ENCODE data around the gene TBC1D1. TPM values are rescaled to one million over a fixed set of nuclear protein-coding genes. Genes with fewer than 3 reads are reported as not detected.

Gene TBC1D1
- total RNA-seq, 3 donors from 2014 or later (not counting 1 experiment from before 2014, with no cell fraction given): 59.2 to 78.6 (median 68.5) TPM

DNA sequence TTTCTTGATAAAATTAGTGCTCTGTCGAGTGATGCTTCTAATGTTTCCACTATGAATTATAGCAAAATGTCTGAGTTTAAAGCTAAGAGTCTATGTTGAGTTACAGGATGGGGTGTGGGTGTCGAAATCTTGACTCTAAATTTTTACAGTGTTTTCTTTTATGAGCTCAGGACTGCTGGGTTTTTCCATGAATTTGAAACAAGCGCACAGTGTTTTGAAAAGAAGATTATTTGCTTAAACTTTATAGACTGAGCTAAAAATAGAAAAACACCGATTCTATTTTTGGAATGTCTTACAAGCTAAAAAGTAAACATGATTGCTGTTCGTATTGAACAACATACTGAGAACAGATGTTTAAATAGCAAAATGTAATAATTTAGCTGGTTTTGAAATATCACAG is 76.9 kb downstream of the TBC1D1 start:
- Histone ChIP-seq H3K36me3 (ENCODE audit: control insufficient read depth, insufficient read depth, low read length) (no peaks in the 10 kb centered on the region), H3K4me1 (ENCODE audit: control insufficient read depth, insufficient read depth, low read length) (peaks cover 9% of the 10 kb centered on the region), H3K4me3 (ENCODE audit: low read length) (no peak overlapping the region), H3K27me3 (ENCODE audit: control insufficient read depth, insufficient read depth, low read length) (no peaks in the 10 kb centered on the region), H3K27ac (ENCODE audit: low read length) (no peak overlapping the region), H3K9me3 (ENCODE audit: control insufficient read depth, insufficient read depth, low read length) (no peaks in the 10 kb centered on the region)
- ATAC-seq: no peak
- Mint-ChIP-seq H3K9me3 (no peaks in the 10 kb centered on the region), H3K4me3 (no peak overlapping the region), H3K27ac (no peak overlapping the region), H3K27me3 (ENCODE audit: low read depth in 2 of 2) (no peaks in the 10 kb centered on the region), H3K4me1 (peaks cover 20% of the 10 kb centered on the region in 2 donors), H3K36me3 (no peaks in the 10 kb centered on the region)
- 87% methylated on average over 2 of the region's 5 CpGs for WGBS (ENCODE audit: insufficient coverage)
- intact Hi-C loops (cut with micrococcal nuclease): no loop called here
- TF ChIP-seq, protein P1, sequence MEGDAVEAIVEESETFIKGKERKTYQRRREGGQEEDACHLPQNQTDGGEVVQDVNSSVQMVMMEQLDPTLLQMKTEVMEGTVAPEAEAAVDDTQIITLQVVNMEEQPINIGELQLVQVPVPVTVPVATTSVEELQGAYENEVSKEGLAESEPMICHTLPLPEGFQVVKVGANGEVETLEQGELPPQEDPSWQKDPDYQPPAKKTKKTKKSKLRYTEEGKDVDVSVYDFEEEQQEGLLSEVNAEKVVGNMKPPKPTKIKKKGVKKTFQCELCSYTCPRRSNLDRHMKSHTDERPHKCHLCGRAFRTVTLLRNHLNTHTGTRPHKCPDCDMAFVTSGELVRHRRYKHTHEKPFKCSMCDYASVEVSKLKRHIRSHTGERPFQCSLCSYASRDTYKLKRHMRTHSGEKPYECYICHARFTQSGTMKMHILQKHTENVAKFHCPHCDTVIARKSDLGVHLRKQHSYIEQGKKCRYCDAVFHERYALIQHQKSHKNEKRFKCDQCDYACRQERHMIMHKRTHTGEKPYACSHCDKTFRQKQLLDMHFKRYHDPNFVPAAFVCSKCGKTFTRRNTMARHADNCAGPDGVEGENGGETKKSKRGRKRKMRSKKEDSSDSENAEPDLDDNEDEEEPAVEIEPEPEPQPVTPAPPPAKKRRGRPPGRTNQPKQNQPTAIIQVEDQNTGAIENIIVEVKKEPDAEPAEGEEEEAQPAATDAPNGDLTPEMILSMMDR (IDR thresholded peaks at IDR 0.05): no peak
- no peak for DNase-seq

DNA sequence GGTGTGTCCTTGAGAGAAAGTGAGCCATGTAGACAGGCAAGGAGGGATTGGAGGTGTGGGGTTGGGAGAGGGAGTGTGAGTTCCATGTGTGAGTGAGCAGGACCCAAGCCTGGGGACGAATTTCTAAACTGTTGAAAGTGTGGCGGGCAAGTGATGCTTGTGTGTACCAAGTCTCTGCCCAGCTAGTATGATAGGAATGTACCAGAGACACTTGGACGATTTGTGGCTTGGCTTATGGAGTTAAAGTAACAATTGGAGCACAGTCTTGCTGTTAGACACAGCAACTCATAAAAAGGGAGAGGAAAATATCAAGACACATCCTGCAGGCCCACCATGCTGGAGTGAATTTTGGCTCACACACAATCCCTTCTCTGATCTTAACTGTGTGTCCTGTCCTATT is 77.9 kb downstream of the TBC1D1 start:
- Mint-ChIP-seq H3K36me3 (no peaks in the 10 kb centered on the region), H3K9me3 (no peaks in the 10 kb centered on the region), H3K27ac (no peak overlapping the region), H3K4me1 (peaks cover 18% of the 10 kb centered on the region in 2 donors), H3K4me3 (no peak overlapping the region), H3K27me3 (ENCODE audit: low read depth in 2 of 2) (no peaks in the 10 kb centered on the region)
- 91% methylated on average over 3 of the region's 3 CpGs for WGBS (ENCODE audit: insufficient coverage)
- no peak overlapping the region for H3K4me3 ChIP-seq (ENCODE audit: low read length)
- TF ChIP-seq, protein P1 (IDR thresholded peaks at IDR 0.05): no peak
- no peak overlapping the region for H3K27ac ChIP-seq (ENCODE audit: low read length)
- H3K4me1 ChIP-seq (ENCODE audit: control insufficient read depth, insufficient read depth, low read length): peaks cover 9% of the 10 kb centered on the region
- no peaks in the 10 kb centered on the region for H3K9me3 ChIP-seq (ENCODE audit: control insufficient read depth, insufficient read depth, low read length)
- H3K27me3 ChIP-seq (ENCODE audit: control insufficient read depth, insufficient read depth, low read length): no peaks in the 10 kb centered on the region
- no peak for DNase-seq
- ATAC-seq: no peak
- H3K36me3 ChIP-seq (ENCODE audit: control insufficient read depth, insufficient read depth, low read length): no peaks in the 10 kb centered on the region
- intact Hi-C loops (cut with micrococcal nuclease): no loop called here

DNA sequence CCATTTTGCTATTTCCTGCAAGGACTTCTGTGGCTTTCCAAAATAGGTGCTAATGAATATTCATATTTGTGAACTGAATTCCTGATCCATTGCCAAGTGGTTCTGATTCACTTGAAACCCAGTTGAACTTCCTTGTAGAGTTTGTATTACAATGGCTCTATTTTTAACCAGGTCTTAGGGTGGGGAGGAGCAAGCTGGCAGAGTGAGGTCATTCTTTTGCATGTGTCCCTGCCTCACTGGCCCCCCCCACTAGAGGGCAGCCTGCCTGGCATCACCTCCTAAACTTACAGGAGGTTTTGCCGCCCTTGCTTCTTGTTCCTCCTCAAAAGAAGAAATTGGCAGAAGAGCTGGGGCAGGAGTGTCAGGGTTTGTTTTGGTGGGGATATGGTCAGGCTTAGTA is 79.8 kb downstream of the TBC1D1 start:
- Histone ChIP-seq H3K9me3 (ENCODE audit: control insufficient read depth, insufficient read depth, low read length) (no peaks in the 10 kb centered on the region), H3K4me3 (ENCODE audit: low read length) (no peak overlapping the region), H3K27me3 (ENCODE audit: control insufficient read depth, insufficient read depth, low read length) (no peaks in the 10 kb centered on the region), H3K4me1 (ENCODE audit: control insufficient read depth, insufficient read depth, low read length) (no peaks in the 10 kb centered on the region), H3K27ac (ENCODE audit: low read length) (no peak overlapping the region), H3K36me3 (ENCODE audit: control insufficient read depth, insufficient read depth, low read length) (no peaks in the 10 kb centered on the region)
- intact Hi-C loops (cut with micrococcal nuclease): loop anchor here (10.0 kb wide), 1 partner anchor 276 kb away; no protein-coding TSS in a partner anchor
- ATAC-seq: peak; percentile 93 to 100 (median 98)
- H3K27me3 Mint-ChIP-seq (ENCODE audit: low read depth in 2 of 2): no peaks in the 10 kb centered on the region
- TF ChIP-seq, protein P1 (IDR thresholded peaks at IDR 0.05): peak; percentile 64
- H3K9me3 Mint-ChIP-seq: no peaks in the 10 kb centered on the region
- H3K4me1 Mint-ChIP-seq: peaks cover 8 to 10% of the 10 kb centered on the region in 2 donors
- no peak overlapping the region for H3K4me3 Mint-ChIP-seq
- H3K36me3 Mint-ChIP-seq: no peaks in the 10 kb centered on the region
- H3K27ac Mint-ChIP-seq: peak overlapping the region in 1 of 2 donors; percentile 78
- peak; percentile 60 to 69 for DNase-seq
- no CpG with 5 or more reads among the region's 1 CpG for WGBS (ENCODE audit: insufficient coverage)

DNA sequence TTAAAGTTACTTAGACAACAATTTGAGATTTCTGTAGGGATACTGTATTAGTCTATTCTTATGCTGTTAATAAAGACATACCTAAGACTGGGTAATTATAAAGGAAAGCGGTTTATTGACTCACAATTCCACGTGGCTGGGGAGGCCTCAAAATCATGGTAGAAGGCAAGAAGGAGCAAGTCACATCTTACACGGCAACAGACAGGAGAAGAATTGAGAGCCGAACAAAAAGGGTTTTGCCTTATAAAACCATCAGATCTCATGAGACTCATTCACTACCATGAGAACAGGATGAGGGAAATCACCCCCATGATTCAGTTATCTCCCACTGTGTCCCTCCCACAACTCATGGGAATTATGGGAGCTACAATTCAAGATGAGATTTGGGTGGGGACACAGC is 80.3 kb downstream of the TBC1D1 start:
- H3K27ac ChIP-seq (ENCODE audit: low read length): no peak overlapping the region
- intact Hi-C loops (cut with micrococcal nuclease): loop anchor here (10.0 kb wide), 1 partner anchor 276 kb away; no protein-coding TSS in a partner anchor
- Mint-ChIP-seq H3K36me3 (no peaks in the 10 kb centered on the region), H3K9me3 (no peaks in the 10 kb centered on the region), H3K27me3 (ENCODE audit: low read depth in 2 of 2) (no peaks in the 10 kb centered on the region), H3K4me1 (peaks cover 8 to 12% of the 10 kb centered on the region in 2 donors), H3K27ac (peak overlapping the region in 1 of 2 donors; percentile 78), H3K4me3 (no peak overlapping the region)
- H3K36me3 ChIP-seq (ENCODE audit: control insufficient read depth, insufficient read depth, low read length): no peaks in the 10 kb centered on the region
- no peaks in the 10 kb centered on the region for H3K4me1 ChIP-seq (ENCODE audit: control insufficient read depth, insufficient read depth, low read length)
- no peaks in the 10 kb centered on the region for H3K9me3 ChIP-seq (ENCODE audit: control insufficient read depth, insufficient read depth, low read length)
- TF ChIP-seq, protein P1 (IDR thresholded peaks at IDR 0.05): no peak
- 93% methylated on average over 4 of the region's 4 CpGs for WGBS (ENCODE audit: insufficient coverage)
- H3K4me3 ChIP-seq (ENCODE audit: low read length): no peak overlapping the region
- ATAC-seq (no peak), DNase-seq (no peak)
- H3K27me3 ChIP-seq (ENCODE audit: control insufficient read depth, insufficient read depth, low read length): no peaks in the 10 kb centered on the region
